HG03342 (cell line): Measurements from ENCODE around the gene VWA2.

ENCODE experiments used
- ATAC-seq: cut with Tn5 transposase; IDR thresholded peaks from one replicate; pipeline ENCODE4 v1.9.1; 2021; ENCODE audit warnings: mild to moderate bottlenecking, moderate library complexity; ENCODE audit not compliant: unreplicated experiment

The VWA2 gene

DNA sequence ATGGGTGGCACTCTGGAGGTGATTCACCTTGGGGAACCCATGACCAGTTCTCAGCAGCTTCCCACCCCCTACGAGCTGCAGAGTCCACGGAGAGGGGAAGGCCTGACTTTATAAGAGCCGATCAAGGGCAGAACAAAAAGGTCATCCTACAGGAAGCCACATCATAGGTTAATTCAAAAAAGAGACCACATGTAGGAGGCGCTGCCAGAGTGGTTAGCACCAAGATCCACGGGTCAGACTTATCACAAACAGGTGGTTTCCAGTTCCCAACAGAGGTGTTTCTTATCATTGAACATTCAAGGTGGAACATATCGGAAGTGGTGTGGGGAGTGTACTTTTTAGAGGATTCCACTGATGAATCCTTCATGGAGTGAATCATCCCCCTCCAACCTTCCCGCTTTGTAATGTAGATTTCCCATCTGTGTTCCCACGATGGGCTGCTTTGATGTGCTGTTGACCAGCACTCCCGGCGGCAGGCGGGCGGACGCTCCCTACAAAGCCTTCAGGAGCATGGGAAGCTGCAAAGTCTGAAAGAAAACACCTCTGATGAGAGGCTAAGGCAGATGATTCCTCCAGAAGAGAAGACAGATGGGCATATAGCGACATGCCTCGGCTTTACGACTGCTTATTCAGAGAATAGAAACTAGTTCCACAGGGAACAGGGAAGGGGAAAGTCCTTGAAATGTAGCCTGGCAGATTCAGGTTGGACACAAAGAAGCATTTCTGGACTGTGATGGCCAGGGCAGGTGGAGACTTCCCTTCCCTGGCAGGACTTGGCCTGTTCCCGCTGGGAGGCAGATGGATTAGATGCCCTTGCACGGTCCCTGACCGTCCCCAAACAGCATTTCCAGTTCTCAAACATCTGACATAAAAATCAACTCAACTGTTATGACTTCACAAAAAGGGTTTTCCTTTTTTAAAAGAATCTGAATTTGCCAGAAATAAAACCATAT is 98.7 kb downstream of the VWA2 start:
- ATAC-seq = no peak

GRCh38 chr10:114340816-114341215 is 101.8 kb downstream of the VWA2 start:
- ATAC-seq = no peak
